Body of pancreas (tissue), 4 donors: ENCODE results near the gene PON3.

Experiments
- POLR2A ChIP-seq, 3 donors: fragments of 450-650 bp; IDR thresholded peaks; one replicate each; pipeline ENCODE4 v1.6.1; 2016; ENCODE audit warnings: antibody characterized with exemption in 3 of 3, mild to moderate bottlenecking in 2 of 3
- TF ChIP-seq, protein P1 (sequence below), 7 experiments: fragments of 450-650 bp in 4 of 7; fragments of 200-600 bp in 3 of 7; sonication (generic) in 3 of 7; IDR thresholded peaks; one replicate each; pipeline ENCODE4 v1.5.1; 2016 to 2019; ENCODE audit warnings: antibody characterized with exemption in 7 of 7

DNA sequence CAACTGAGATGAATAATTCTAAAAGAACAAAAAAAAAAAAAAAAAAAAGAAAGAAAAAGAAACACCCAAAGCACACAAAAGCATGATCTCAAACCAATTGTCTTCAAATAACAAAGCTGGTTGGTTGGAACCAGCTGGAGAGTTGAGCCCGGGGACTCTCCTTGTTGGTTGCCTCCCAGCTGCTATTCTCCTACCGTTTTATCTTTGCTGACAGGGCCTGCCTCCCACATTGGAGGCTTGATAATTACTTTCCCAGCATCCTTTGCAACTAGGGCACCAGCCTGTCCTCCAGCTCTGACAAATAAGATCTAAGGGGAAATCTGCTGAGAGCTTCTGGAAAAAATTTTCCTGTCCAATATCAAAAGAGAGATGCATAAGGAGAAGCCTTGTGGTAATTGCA is 78.6 kb downstream of the PON3 start:
- TF ChIP-seq, protein P1, sequence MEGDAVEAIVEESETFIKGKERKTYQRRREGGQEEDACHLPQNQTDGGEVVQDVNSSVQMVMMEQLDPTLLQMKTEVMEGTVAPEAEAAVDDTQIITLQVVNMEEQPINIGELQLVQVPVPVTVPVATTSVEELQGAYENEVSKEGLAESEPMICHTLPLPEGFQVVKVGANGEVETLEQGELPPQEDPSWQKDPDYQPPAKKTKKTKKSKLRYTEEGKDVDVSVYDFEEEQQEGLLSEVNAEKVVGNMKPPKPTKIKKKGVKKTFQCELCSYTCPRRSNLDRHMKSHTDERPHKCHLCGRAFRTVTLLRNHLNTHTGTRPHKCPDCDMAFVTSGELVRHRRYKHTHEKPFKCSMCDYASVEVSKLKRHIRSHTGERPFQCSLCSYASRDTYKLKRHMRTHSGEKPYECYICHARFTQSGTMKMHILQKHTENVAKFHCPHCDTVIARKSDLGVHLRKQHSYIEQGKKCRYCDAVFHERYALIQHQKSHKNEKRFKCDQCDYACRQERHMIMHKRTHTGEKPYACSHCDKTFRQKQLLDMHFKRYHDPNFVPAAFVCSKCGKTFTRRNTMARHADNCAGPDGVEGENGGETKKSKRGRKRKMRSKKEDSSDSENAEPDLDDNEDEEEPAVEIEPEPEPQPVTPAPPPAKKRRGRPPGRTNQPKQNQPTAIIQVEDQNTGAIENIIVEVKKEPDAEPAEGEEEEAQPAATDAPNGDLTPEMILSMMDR (IDR thresholded peaks at IDR 0.05) = no peak
- no peak for TF ChIP-seq POLR2A (IDR thresholded peaks at IDR 0.05)
